SK-N-SH (cell line): ENCODE data around the gene PDS5B. TPM values are rescaled to one million over a fixed set of nuclear protein-coding genes. Genes with fewer than 3 reads are reported as not detected.
"Not testable (repeated sequence)": the region's sequence is repeated elsewhere in the genome, so short reads cannot be mapped to it uniquely, and the experiment has no call there.

Experiments
- CTCF ChIA-PET: fragments of 300-600, 350-600 bp; formaldehyde crosslinking; extraction: SDS; loops from one replicate; lab custom pipeline; 2021; lab: Yijun Ruan, JAX
- POLR2A ChIA-PET: fragments of 350-600 bp; sonication (Branson Sonifier 250); formaldehyde crosslinking; extraction: SDS; loops from one replicate; lab custom pipeline; 2020; ENCODE audit warnings: antibody characterized with exemption, inconsistent platforms; lab: Yijun Ruan, JAX
- DNase-seq: peaks from one replicate; pipeline ENCODE4 v3.0.0; 2012
- H2AFZ ChIP-seq: fragments of 200-600 bp; sonication (generic); 2 replicates; pipeline ENCODE4 v1.8.1; 2016; ENCODE audit warnings: antibody characterized with exemption, mild to moderate bottlenecking, low read depth
- H3F3A ChIP-seq: fragments of 200-600 bp; sonication (generic); replicated peaks from 2 replicates; pipeline ENCODE3; 2016; ENCODE audit warnings: antibody characterized with exemption, mild to moderate bottlenecking; ENCODE audit not compliant: insufficient read depth
- H3K27ac ChIP-seq, 2 experiments: fragments of 200-500 bp in 1 of 2; fragments of 200-600 bp in 1 of 2; sonication (Bioruptor generic) in 1 of 2; sonication (generic), shearing (Covaris generic) in 1 of 2; 2 replicates each; pipeline versions ENCODE4 v1.5.1 to v1.6.1; 2014 to 2016; ENCODE audit warnings: low read depth in 2 of 2, inconsistent platforms in 1 of 2, low read length in 1 of 2, mild to moderate bottlenecking in 1 of 2, mixed read lengths in 1 of 2
- H3K27me3 ChIP-seq: fragments of 200-600 bp; sonication (generic), shearing (Covaris generic); 2 replicates; pipeline ENCODE4 v1.6.1; 2016; ENCODE audit warnings: mixed run types; ENCODE audit not compliant: insufficient read depth
- H3K36me3 ChIP-seq, 2 experiments: fragments of 200-500 bp in 1 of 2; fragments of 200-600 bp in 1 of 2; sonication (Bioruptor generic) in 1 of 2; sonication (generic) in 1 of 2; replicated peaks in 1 of 2; 2 replicates each; pipeline versions ENCODE3 to v1.5.1; 2014 to 2016; ENCODE audit warnings: low read length in 1 of 2, mild to moderate bottlenecking in 1 of 2; ENCODE audit not compliant: insufficient read depth in 2 of 2, control insufficient read depth in 1 of 2
- H3K4me1 ChIP-seq, 2 experiments: fragments of 200-500 bp in 1 of 2; fragments of 200-600 bp in 1 of 2; sonication (Bioruptor generic) in 1 of 2; sonication (generic), shearing (Covaris generic) in 1 of 2; 2 replicates each; pipeline versions ENCODE4 v1.5.1 to v1.6.1; 2014 to 2016; ENCODE audit warnings: low read depth in 1 of 2, low read length in 1 of 2, mixed run types in 1 of 2; ENCODE audit not compliant: insufficient read depth in 2 of 2, control insufficient read depth in 1 of 2
- H3K4me2 ChIP-seq: fragments of 200-600 bp; sonication (generic), shearing (Covaris generic); 2 replicates; pipeline ENCODE4 v1.6.1; 2017; ENCODE audit warnings: mixed run types
- H3K4me3 ChIP-seq, 2 experiments: fragments of 200-500 bp in 1 of 2; fragments of 200-600 bp in 1 of 2; sonication (Bioruptor generic) in 1 of 2; sonication (generic), shearing (Covaris generic) in 1 of 2; 2 replicates each; pipeline versions ENCODE4 v1.5.1 to v1.8.1; 2014 to 2016; ENCODE audit warnings: low read depth in 2 of 2, inconsistent platforms in 1 of 2, low read length in 1 of 2, mild to moderate bottlenecking in 1 of 2, mixed read lengths in 1 of 2, moderate library complexity in 1 of 2
- H3K79me2 ChIP-seq: fragments of 200-600 bp; sonication (generic); 2 replicates; pipeline ENCODE4 v1.8.1; 2017; ENCODE audit warnings: mild to moderate bottlenecking; ENCODE audit not compliant: insufficient read depth
- H3K9ac ChIP-seq: fragments of 200-600 bp; sonication (generic); 2 replicates; pipeline ENCODE4 v1.6.1; 2017; ENCODE audit warnings: mixed run types
- H3K9me2 ChIP-seq: fragments of 200-600 bp; sonication (generic); 2 replicates; pipeline ENCODE4 v1.6.1; 2017; ENCODE audit warnings: mixed run types
- H3K9me3 ChIP-seq: fragments of 200-600 bp; sonication (generic); 2 replicates; pipeline ENCODE4 v1.6.1; 2017; ENCODE audit warnings: mixed run types, mild to moderate bottlenecking, moderate library complexity
- H4K20me1 ChIP-seq: fragments of 200-600 bp; sonication (generic); 2 replicates; pipeline ENCODE4 v1.6.1; 2017; ENCODE audit warnings: mild to moderate bottlenecking, mixed run types; ENCODE audit not compliant: insufficient read depth
- EP300 ChIP-seq, 2 experiments: IDR thresholded peaks; 2 replicates each; pipeline versions ENCODE4 v1.4.0 to v1.6.1; 2012; ENCODE audit warnings: borderline replicate concordance in 1 of 2, low read depth in 1 of 2, low read length in 1 of 2
- FOSL2 ChIP-seq: IDR thresholded peaks from 2 replicates; pipeline ENCODE4 v1.4.0; 2012; ENCODE audit warnings: low read depth, mild to moderate bottlenecking, moderate library complexity, borderline replicate concordance
- FOXM1 ChIP-seq: IDR thresholded peaks from 2 replicates; pipeline ENCODE4 v1.4.0; 2012; ENCODE audit warnings: low read depth, mild to moderate bottlenecking
- NRF1 ChIP-seq: IDR thresholded peaks from 2 replicates; pipeline ENCODE4 v1.6.1; 2012; ENCODE audit warnings: low read depth, mild to moderate bottlenecking, low read length
- RFX5 ChIP-seq: IDR thresholded peaks from 2 replicates; pipeline ENCODE4 v1.6.1; 2012; ENCODE audit warnings: mild to moderate bottlenecking, improper control_type of control experiment, low read length
- RXRA ChIP-seq: IDR thresholded peaks from 2 replicates; pipeline ENCODE4 v1.4.0; 2012; ENCODE audit warnings: low read depth, mild to moderate bottlenecking, borderline replicate concordance
- TAF1 ChIP-seq: IDR thresholded peaks from 2 replicates; pipeline ENCODE4 v1.6.1; 2012; ENCODE audit warnings: low read depth, mild to moderate bottlenecking, low read length, moderate library complexity, borderline replicate concordance
- TEAD4 ChIP-seq: IDR thresholded peaks from 2 replicates; pipeline ENCODE4 v1.4.0; 2012; ENCODE audit warnings: mild to moderate bottlenecking, borderline replicate concordance; ENCODE audit not compliant: insufficient read depth
- WGBS: methylation state at CpG from one replicate; pipeline ENCODE4 v1.1.6; 2017; ENCODE audit warnings: low lambda C conversion rate; 5-methylcytosine and 5-hydroxymethylcytosine counted together
- polyA plus RNA-seq, 3 experiments: library from polyadenylated mRNA; depleted of rRNA; stranded (reverse); fragments of >200 nt; gene quantifications; 2 replicates each; pipeline ENCODE4 v1.2.3, GENCODE V29; 2012
- TF ChIP-seq, protein P1 (sequence below): IDR thresholded peaks from 2 replicates; pipeline ENCODE4 v1.4.0; 2012; ENCODE audit warnings: low read depth, borderline replicate concordance
- TF ChIP-seq, protein P2 (sequence below): IDR thresholded peaks from 2 replicates; pipeline ENCODE4; 2012
- TF ChIP-seq, protein P3 (sequence below): fragments of 150-350 bp; IDR thresholded peaks from 2 replicates; pipeline ENCODE4 v1.6.1; 2017; ENCODE audit warnings: antibody characterized with exemption, low read length, low read depth, borderline replicate concordance

PDS5B gene
- polyA plus RNA-seq, 1 of the 3 experiments (the other 2 are of a cell fraction): 3.8 TPM

DNA sequence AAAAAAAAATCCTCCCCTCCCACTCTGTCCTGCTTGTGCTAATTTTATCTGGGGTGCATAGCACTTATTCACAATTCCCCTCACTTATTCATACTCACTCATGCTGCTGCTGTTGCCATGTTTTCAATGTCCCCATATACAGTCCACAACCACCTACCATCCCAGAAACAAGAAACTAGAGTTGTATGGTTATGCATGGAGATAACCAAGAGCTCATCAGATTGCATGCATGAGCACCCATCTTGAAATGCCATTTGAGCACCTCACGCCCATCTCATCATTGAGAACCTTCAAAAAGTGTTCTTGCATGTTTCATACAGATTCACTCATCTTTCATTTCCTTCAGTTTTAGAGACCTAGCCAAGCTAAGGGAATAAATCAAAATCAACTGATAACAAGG is 32.5 kb upstream of the PDS5B start:
- Histone ChIP-seq H3K4me1 (no peaks in the 10 kb centered on the region), H3K4me2 (no peak overlapping the region), H3K4me3 (no peak overlapping the region), H3K27me3 (no peaks in the 10 kb centered on the region), H3F3A (no peaks in the 10 kb centered on the region), H3K9ac (no peak overlapping the region), H3K9me3 (no peaks in the 10 kb centered on the region), H2AFZ (no peak overlapping the region), H4K20me1 (no peaks in the 10 kb centered on the region), H3K9me2 (no peaks in the 10 kb centered on the region), H3K79me2 (no peaks in the 10 kb centered on the region), H3K36me3 (no peaks in the 10 kb centered on the region), H3K27ac (no peak overlapping the region)
- ChIA-PET CTCF (interaction anchor here (1.0 to 1.1 kb wide), 2 partner anchors 15 to 1170 kb away, joined by 3 to 4 read pairs; partner anchors contain the start of gene N4BP2L2), POLR2A (no interaction called here)
- 50% methylated on average over 1 of the region's 1 CpG for WGBS
- TF ChIP-seq RFX5 (no peak), NRF1 (no peak), TAF1 (no peak), FOSL2 (no peak), EP300 (IDR thresholded peaks at IDR 0.05; ENCODE audit: borderline replicate concordance in 1 of 2, low read depth in 1 of 2, low read length in 1 of 2) (no peak), TEAD4 (no peak), RXRA (no peak), FOXM1 (no peak)
- TF ChIP-seq, protein P1, sequence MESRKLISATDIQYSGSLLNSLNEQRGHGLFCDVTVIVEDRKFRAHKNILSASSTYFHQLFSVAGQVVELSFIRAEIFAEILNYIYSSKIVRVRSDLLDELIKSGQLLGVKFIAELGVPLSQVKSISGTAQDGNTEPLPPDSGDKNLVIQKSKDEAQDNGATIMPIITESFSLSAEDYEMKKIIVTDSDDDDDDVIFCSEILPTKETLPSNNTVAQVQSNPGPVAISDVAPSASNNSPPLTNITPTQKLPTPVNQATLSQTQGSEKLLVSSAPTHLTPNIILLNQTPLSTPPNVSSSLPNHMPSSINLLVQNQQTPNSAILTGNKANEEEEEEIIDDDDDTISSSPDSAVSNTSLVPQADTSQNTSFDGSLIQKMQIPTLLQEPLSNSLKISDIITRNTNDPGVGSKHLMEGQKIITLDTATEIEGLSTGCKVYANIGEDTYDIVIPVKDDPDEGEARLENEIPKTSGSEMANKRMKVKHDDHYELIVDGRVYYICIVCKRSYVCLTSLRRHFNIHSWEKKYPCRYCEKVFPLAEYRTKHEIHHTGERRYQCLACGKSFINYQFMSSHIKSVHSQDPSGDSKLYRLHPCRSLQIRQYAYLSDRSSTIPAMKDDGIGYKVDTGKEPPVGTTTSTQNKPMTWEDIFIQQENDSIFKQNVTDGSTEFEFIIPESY: no peak
- TF ChIP-seq, protein P2, sequence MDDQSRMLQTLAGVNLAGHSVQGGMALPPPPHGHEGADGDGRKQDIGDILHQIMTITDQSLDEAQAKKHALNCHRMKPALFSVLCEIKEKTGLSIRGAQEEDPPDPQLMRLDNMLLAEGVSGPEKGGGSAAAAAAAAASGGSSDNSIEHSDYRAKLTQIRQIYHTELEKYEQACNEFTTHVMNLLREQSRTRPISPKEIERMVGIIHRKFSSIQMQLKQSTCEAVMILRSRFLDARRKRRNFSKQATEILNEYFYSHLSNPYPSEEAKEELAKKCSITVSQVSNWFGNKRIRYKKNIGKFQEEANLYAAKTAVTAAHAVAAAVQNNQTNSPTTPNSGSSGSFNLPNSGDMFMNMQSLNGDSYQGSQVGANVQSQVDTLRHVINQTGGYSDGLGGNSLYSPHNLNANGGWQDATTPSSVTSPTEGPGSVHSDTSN: no peak
- DNase-seq: no peak

DNA sequence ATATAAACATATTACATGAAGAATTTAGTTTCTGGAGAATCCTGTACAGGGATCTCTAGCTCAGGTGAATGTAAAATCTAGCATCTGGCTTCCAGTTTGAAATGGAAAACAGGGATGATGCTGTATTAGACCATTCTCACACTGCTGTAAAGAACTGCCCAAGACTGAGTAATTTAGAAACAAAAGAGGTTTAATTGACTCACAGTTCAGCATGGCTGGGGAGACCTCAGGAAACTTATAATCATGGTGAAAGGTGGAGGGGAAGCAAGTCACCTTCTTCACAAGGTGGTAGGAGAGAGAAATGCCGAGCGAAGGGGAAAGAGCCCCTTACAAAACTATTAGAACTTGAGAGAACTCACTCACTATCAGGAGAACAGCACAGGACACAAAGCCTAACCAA is 30.6 kb upstream of the PDS5B start:
- WGBS: 100% methylated on average over 2 of the region's 2 CpGs
- H3K9me2 ChIP-seq: no peaks in the 10 kb centered on the region
- no peaks in the 10 kb centered on the region for H3K27me3 ChIP-seq
- no peak overlapping the region for H3K27ac ChIP-seq
- no peak for TF ChIP-seq TEAD4
- TF ChIP-seq, protein P3, sequence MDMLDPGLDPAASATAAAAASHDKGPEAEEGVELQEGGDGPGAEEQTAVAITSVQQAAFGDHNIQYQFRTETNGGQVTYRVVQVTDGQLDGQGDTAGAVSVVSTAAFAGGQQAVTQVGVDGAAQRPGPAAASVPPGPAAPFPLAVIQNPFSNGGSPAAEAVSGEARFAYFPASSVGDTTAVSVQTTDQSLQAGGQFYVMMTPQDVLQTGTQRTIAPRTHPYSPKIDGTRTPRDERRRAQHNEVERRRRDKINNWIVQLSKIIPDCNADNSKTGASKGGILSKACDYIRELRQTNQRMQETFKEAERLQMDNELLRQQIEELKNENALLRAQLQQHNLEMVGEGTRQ: no peak
- TF ChIP-seq, protein P1: no peak
- ChIA-PET CTCF (interaction anchor here (1.2 to 1.6 kb wide), 2 partner anchors 26 to 87 kb away, joined by 4 to 6 read pairs; no protein-coding TSS in a partner anchor), POLR2A (no interaction called here)
- no peak for DNase-seq
- H3K4me2 ChIP-seq: no peak overlapping the region
- no peak overlapping the region for H3K4me3 ChIP-seq
- H3K9ac ChIP-seq: no peak overlapping the region
- H3K36me3 ChIP-seq: no peaks in the 10 kb centered on the region
- H4K20me1 ChIP-seq: no peaks in the 10 kb centered on the region
- H3F3A ChIP-seq: no peaks in the 10 kb centered on the region
- H3K9me3 ChIP-seq: no peaks in the 10 kb centered on the region
- H2AFZ ChIP-seq: no peak overlapping the region
- H3K4me1 ChIP-seq: no peaks in the 10 kb centered on the region
- no peaks in the 10 kb centered on the region for H3K79me2 ChIP-seq

DNA sequence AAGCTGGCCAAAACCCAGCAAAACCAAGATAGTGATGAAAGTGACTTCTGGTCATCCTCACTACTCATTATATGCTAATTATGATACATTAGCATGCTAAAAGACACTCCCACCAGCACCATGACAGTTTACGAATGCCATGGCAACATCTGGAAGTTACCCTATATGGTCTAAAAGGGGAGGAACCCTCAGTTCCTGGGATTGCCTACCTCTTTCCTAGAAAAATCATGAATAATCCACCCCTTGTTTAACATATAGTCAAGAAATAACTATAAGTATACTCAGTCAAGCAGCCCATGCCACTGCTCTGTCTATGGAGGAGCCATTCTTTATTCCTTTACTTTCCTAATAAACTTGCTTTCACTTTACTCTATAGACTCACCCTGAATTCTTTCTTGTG is 25.4 kb upstream of the PDS5B start:
- H2AFZ ChIP-seq, H3K27ac ChIP-seq, H3K9ac ChIP-seq, H3K9me2 ChIP-seq, H3K4me1 ChIP-seq, H3K27me3 ChIP-seq, DNase-seq, H3K36me3 ChIP-seq, H3K79me2 ChIP-seq, H3K4me3 ChIP-seq, H3K4me2 ChIP-seq, H3K9me3 ChIP-seq, POLR2A ChIA-PET, H4K20me1 ChIP-seq, H3F3A ChIP-seq: not testable (repeated sequence)
- WGBS: 77% methylated on average over 1 of the region's 1 CpG
- CTCF ChIA-PET: interaction anchor here (1.8 kb wide), 1 partner anchor 20 kb away, joined by 8 read pairs; no protein-coding TSS in a partner anchor
